ENCODE data around the gene SDHAF1.
"Not testable (repeated sequence)": the region's sequence is repeated elsewhere in the genome, so short reads cannot be mapped to it uniquely, and the experiment has no call there.

The SDHAF1 gene, protein sequence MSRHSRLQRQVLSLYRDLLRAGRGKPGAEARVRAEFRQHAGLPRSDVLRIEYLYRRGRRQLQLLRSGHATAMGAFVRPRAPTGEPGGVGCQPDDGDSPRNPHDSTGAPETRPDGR

DNA sequence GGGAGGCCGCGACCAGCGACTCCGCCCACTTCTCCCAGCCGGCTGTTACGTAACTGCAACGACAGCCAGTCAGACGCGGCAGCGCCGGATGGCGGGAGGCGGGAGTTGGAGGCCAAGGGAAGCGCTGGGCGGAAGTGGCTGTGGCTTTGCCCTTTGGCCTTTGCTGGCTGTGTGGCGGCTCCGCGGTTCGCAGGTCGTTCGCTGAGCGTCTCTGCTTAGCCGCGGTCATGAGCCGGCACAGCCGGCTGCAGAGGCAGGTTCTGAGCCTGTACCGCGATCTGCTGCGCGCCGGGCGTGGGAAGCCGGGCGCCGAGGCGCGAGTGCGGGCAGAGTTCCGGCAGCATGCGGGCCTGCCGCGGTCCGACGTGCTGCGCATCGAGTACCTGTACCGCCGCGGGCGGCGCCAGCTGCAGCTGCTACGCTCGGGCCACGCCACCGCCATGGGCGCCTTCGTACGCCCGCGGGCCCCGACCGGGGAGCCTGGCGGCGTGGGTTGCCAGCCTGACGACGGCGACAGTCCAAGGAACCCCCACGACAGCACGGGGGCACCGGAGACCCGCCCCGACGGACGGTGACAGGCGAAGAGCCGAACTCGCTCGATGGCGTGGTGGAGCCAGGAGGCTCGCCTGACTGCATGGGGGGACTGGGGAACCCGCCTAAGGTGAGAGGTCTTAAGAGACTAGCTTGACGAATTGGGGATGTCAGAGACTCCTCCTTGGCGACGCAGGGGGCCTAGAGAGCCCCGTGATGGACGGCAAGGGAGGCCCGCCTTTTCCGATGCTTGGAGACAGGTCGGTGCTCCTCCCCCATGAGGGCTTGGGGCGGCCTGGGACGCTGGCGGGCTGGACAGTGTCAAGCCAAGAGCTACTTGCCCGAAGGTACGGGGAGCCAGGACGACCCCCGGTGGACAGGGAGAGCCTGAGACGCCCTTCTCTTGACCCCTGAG lies at the start of gene SDHAF1:
SDHAF1 (plus strand) TSS at position 141 of the 946 bp plus-strand sequence; CDS start at position 228, 87 bp downstream.
- FAIRE-seq (peak; percentile 99), DNase-seq (ENCODE audit: extremely low spot score, insufficient read length, low read depth) (peak; percentile 94)

DNA sequence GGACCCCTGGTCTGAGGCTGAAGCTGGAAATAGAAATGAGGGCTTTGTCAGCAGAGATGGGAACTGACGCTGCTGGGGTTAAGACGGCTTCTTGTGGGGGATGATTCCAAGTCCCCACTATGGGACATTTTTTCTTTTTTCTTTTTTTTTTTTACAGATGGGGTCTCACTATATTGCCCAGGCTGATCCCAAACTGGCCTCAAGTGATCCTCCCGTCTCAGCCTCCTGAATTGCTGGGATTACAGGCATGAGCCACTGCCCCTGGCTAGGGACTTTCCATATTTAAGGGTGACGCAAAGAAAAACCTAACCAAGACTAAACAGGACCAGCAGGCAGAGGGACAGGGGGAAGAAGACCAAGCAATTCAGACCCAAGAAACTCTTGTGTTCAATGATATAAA lies 48.8 kb upstream of the SDHAF1 start:
- FAIRE-seq (no peak), DNase-seq (ENCODE audit: extremely low spot score, insufficient read length, low read depth) (no peak)

DNA sequence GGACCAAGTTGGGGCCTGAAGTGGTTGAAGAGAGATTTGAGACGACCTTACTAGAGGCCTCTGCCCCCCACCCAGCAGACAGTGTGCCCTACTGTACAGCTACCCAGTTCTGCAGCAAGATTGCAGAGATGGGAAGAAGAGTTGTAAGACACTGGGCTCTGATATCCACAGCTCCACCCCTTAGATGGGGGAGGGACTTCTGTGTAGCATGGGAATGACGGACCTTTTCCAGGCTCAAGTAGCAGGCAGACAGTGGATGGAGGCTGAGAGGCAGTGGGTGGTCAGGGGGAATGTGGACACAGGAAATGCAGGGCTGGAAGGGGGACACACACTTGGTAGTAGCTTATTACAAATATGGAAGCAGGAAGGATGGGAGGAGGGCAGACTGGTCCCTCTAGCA lies 45.9 kb upstream of the SDHAF1 start:
- DNase-seq (ENCODE audit: extremely low spot score, insufficient read length, low read depth) (no peak), FAIRE-seq (no peak)

DNA sequence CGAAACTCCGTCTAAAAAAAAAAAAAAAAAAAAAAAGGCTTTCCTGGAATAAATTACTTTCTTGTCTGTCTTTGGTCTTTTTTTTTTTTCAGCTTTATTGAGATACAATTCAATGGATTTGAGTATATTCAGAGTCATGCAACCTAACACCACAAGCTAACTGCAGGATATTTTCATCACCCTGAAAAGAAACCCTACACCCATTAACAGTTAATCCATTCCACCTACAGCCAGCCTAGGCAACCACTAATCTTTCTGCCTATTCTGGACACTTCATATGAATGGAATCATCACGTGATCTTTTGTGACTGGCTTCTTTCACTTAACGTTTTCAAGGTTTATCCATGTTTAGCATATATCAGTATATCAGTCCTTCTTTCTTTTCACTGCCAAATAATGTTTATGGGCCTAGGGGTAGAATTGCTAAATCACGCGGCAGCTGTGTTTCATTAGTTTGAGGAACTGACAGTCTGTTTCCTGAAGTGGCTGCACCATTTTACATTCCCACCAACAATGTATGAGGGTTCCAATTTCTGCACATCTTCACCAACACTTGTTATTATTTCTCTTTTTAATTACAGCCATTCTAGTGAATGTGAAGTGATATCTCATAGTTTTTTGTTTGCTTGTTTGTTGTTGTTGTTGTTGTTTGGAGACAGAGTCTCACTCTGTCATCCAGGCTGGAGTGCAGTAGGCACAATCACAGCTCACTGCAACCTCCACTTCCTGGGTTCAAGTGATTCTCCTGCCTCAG lies 38.9 kb upstream of the SDHAF1 start:
- FAIRE-seq (no peak), DNase-seq (ENCODE audit: extremely low spot score, insufficient read length, low read depth) (no peak)

- FAIRE-seq; DNase-seq (ENCODE audit: extremely low spot score, insufficient read length, low read depth): not testable (repeated sequence)
Observed at GRCh38 chr19:35957411-35957810, 37.6 kb upstream of the SDHAF1 start.

DNA sequence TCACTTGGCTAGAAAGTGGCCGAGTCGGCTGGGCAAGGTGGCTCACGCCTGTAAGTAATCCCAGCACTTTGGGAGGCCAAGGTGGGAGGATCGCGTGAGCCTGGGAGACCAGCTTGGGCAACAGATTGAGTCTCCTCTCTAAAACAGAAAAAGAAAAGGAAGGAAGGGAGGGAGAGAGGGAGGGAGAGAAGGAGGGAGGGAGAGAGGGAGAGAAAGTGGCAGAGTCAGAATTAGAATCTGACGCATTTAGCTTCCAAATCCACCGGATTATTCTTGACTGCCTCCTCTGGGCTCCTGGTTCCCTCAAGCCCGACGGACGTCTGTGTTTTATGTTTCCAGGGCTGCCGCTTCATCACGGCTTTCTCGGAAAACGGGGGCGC lies 36.3 kb upstream of the SDHAF1 start:
- FAIRE-seq (no peak), DNase-seq (ENCODE audit: extremely low spot score, insufficient read length, low read depth) (no peak)

- no peak for DNase-seq (ENCODE audit: extremely low spot score, insufficient read length, low read depth)
Observed at GRCh38 chr19:35959040-35959967, 35.7 kb upstream of the SDHAF1 start.

GRCh38 chr19:35959968-35960320 lies 35.0 kb upstream of the SDHAF1 start:
- DNase-seq (ENCODE audit: extremely low spot score, insufficient read length, low read depth) (no peak), FAIRE-seq (no peak)

More at GRCh38 chr19:35959040-35959967, 35.7 kb upstream of the SDHAF1 start:
- no peak for FAIRE-seq

DNA sequence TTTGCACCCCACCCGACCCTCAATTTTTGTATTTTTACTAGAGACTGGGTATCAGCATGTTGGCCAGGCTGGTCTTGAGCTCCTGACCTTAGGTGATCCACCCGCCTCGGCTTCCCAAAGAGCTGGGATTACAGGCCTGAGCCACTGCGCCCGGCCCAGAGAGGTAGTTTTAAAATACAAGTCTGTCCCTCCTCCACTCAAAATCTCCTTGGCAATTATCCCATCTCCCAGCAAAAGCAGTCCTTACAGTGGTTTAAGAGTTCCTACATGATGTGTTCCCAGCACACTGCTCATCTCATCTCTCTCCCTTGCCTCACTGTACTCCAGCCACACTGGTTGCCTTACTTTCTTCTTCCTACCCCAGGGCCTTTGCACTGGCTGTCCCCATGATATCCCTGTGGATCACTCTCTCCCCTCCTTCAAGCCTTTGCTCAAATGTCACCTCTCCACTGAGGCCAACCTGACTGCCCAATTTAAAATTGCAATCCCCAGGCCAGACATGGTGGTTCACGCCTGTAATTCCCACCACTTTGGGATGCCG lies 34.5 kb upstream of the SDHAF1 start:
- DNase-seq (ENCODE audit: extremely low spot score, insufficient read length, low read depth): no peak
- FAIRE-seq: no peak

GRCh38 chr19:35963514-35963913 lies 31.5 kb upstream of the SDHAF1 start:
- DNase-seq (ENCODE audit: extremely low spot score, insufficient read length, low read depth): no peak
- FAIRE-seq: no peak

DNA sequence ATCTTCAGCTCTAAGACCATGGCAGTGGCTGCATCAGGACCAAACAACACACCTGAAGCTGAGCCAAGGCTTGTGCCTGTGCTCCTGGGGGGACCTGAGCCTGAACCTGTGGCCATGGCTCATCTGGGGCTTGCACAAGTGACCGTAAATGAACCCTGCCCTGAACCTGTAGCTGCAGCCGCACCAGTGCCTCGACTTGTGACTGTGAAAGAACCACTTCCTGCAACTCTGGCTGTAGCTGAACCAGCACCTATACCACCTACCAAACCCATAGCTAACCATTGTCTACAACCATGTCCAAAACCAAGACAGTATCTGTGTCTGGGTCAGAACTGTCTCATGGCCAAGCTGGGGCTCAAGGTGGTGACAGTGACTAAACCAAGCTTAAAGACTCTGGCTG lies 28.2 kb upstream of the SDHAF1 start:
- DNase-seq (ENCODE audit: extremely low spot score, insufficient read length, low read depth) (no peak), FAIRE-seq (no peak)

- FAIRE-seq: no peak
- DNase-seq (ENCODE audit: extremely low spot score, insufficient read length, low read depth): no peak
Observed at GRCh38 chr19:35973487-35973886, 21.5 kb upstream of the SDHAF1 start.

- FAIRE-seq: no peak
- DNase-seq (ENCODE audit: extremely low spot score, insufficient read length, low read depth): no peak
Observed at GRCh38 chr19:35975608-35976214, 19.3 kb upstream of the SDHAF1 start.

GRCh38 chr19:35977446-35978222 lies 17.4 kb upstream of the SDHAF1 start:
- DNase-seq (ENCODE audit: extremely low spot score, insufficient read length, low read depth) (no peak), FAIRE-seq (no peak)

- no peak for FAIRE-seq
- DNase-seq (ENCODE audit: extremely low spot score, insufficient read length, low read depth): no peak
Observed at GRCh38 chr19:35978271-35978670, 16.7 kb upstream of the SDHAF1 start.

- no peak for DNase-seq (ENCODE audit: extremely low spot score, insufficient read length, low read depth)
- no peak for FAIRE-seq
Observed at GRCh38 chr19:35978832-35979365, 16.1 kb upstream of the SDHAF1 start.

DNA sequence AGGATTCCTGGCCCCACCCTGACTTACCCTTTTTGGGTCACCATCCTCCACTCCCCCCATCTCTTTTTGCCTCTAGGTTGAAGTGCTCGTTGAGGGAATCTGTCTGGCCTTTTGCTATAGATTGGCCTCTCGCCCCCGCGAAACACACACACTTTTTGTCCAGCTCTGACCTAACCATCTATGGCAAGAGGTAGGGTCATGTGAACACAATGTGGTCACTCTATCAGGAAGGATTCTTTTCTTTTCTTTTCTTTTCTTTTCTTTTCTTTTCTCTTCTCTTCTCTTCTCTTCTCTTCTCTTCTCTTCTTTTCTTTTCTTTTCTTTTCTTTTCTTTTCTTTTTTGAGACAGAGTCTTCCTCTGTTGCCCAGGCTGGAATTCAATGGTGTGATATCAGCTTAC lies 14.0 kb upstream of the SDHAF1 start:
- not testable (repeated sequence) for FAIRE-seq; DNase-seq (ENCODE audit: extremely low spot score, insufficient read length, low read depth)

DNA sequence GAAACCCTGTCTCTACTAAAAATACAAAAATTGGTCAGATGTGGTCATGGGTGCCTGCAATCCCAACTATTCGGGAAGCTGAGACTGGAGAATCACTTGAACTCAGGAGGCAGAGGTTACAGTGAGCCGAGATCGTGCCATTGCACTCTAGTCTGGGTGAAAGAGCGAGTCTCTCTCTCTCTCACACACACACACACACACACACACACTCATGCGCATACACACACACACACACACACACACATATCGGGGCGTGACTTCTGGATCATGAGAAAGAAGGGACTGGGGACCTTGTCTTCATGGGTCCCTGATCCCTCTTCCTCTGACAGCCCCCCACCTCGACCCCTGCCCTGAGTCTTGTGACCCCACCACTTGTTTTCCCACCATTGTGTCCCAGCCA lies 11.8 kb upstream of the SDHAF1 start:
- FAIRE-seq (no peak), DNase-seq (ENCODE audit: extremely low spot score, insufficient read length, low read depth) (no peak)

Data from GM18507 (cell line).